ENCODE results near the gene PHEX.

Gene PHEX

GRCh38 chrX:22097012-22097694, 65.0 kb downstream of the PHEX start:
- H3K9me3 ChIP-seq (ENCODE audit: control insufficient read depth, insufficient read depth, low read depth, low read length), result no peaks in the 10 kb centered on the region
- no peak overlapping the region for H3K9ac ChIP-seq (ENCODE audit: low read length)
- no peak overlapping the region for H3K4me3 ChIP-seq (ENCODE audit: low read depth, low read length)
- no peak overlapping the region for H3K27ac ChIP-seq (ENCODE audit: low read depth, low read length)
- peaks cover 12% of the 10 kb centered on the region for H3K4me1 ChIP-seq (ENCODE audit: control insufficient read depth, insufficient read depth, low read length)
- H3K36me3 ChIP-seq (ENCODE audit: control insufficient read depth, insufficient read depth, low read length), result no peaks in the 10 kb centered on the region
- no peaks in the 10 kb centered on the region; the same call in 1 of the 2 replicates for H3K27me3 ChIP-seq (ENCODE audit: control insufficient read depth, insufficient read depth, low read length)

GRCh38 chrX:22105231-22105630, 73.1 kb downstream of the PHEX start:
- H3K36me3 ChIP-seq (ENCODE audit: control insufficient read depth, insufficient read depth, low read length), result no peaks in the 10 kb centered on the region
- no peaks in the 10 kb centered on the region for H3K9me3 ChIP-seq (ENCODE audit: control insufficient read depth, insufficient read depth, low read depth, low read length)
- peaks cover 4% of the 10 kb centered on the region for H3K4me1 ChIP-seq (ENCODE audit: control insufficient read depth, insufficient read depth, low read length)
- H3K9ac ChIP-seq (ENCODE audit: low read length), result no peak overlapping the region
- H3K4me3 ChIP-seq (ENCODE audit: low read depth, low read length), result no peak overlapping the region
- no peak overlapping the region for H3K27ac ChIP-seq (ENCODE audit: low read depth, low read length)
- H3K27me3 ChIP-seq (ENCODE audit: control insufficient read depth, insufficient read depth, low read length), result no peaks in the 10 kb centered on the region; the same call in 1 of the 2 replicates

- Histone ChIP-seq H3K27me3 (ENCODE audit: control insufficient read depth, insufficient read depth, low read length) (no peaks in the 10 kb centered on the region; the same call in 1 of the 2 replicates), H3K9me3 (ENCODE audit: control insufficient read depth, insufficient read depth, low read depth, low read length) (no peaks in the 10 kb centered on the region), H3K4me1 (ENCODE audit: control insufficient read depth, insufficient read depth, low read length) (peaks cover 4% of the 10 kb centered on the region), H3K27ac (ENCODE audit: low read depth, low read length) (no peak overlapping the region), H3K9ac (ENCODE audit: low read length) (no peak overlapping the region), H3K36me3 (ENCODE audit: control insufficient read depth, insufficient read depth, low read length) (no peaks in the 10 kb centered on the region), H3K4me3 (ENCODE audit: low read depth, low read length) (no peak overlapping the region)
These were observed 73.8 kb downstream of the PHEX start for GRCh38 chrX:22105971-22106370.

GRCh38 chrX:22109442-22109841, 77.3 kb downstream of the PHEX start:
- no peaks in the 10 kb centered on the region for H3K36me3 ChIP-seq (ENCODE audit: control insufficient read depth, insufficient read depth, low read length)
- no peak overlapping the region for H3K9ac ChIP-seq (ENCODE audit: low read length)
- no peak overlapping the region for H3K4me3 ChIP-seq (ENCODE audit: low read depth, low read length)
- peak overlapping the region; percentile 69; the same call in 1 of the 2 replicates for H3K27ac ChIP-seq (ENCODE audit: low read depth, low read length)
- no peaks in the 10 kb centered on the region; the same call in 1 of the 2 replicates for H3K27me3 ChIP-seq (ENCODE audit: control insufficient read depth, insufficient read depth, low read length)
- H3K9me3 ChIP-seq (ENCODE audit: control insufficient read depth, insufficient read depth, low read depth, low read length), result no peaks in the 10 kb centered on the region
- H3K4me1 ChIP-seq (ENCODE audit: control insufficient read depth, insufficient read depth, low read length), result peaks cover 4% of the 10 kb centered on the region

GRCh38 chrX:22110729-22111494, 78.8 kb downstream of the PHEX start:
- Histone ChIP-seq H3K27ac (ENCODE audit: low read depth, low read length) (no peak overlapping the region), H3K27me3 (ENCODE audit: control insufficient read depth, insufficient read depth, low read length) (no peaks in the 10 kb centered on the region; the same call in 1 of the 2 replicates), H3K36me3 (ENCODE audit: control insufficient read depth, insufficient read depth, low read length) (no peaks in the 10 kb centered on the region), H3K9me3 (ENCODE audit: control insufficient read depth, insufficient read depth, low read depth, low read length) (no peaks in the 10 kb centered on the region), H3K9ac (ENCODE audit: low read length) (no peak overlapping the region), H3K4me3 (ENCODE audit: low read depth, low read length) (no peak overlapping the region), H3K4me1 (ENCODE audit: control insufficient read depth, insufficient read depth, low read length) (peaks cover 4% of the 10 kb centered on the region; the same call in 1 of the 2 replicates)

GRCh38 chrX:22116605-22117546, 84.8 kb downstream of the PHEX start:
- Histone ChIP-seq H3K27ac (ENCODE audit: low read depth, low read length) (0 out of 2 replicates have a peak overlapping the region, but pooled peaks have one; percentile 9), H3K4me1 (ENCODE audit: control insufficient read depth, insufficient read depth, low read length) (peaks cover 22% of the 10 kb centered on the region), H3K4me3 (ENCODE audit: low read depth, low read length) (no peak overlapping the region), H3K27me3 (ENCODE audit: control insufficient read depth, insufficient read depth, low read length) (no peaks in the 10 kb centered on the region; the same call in 1 of the 2 replicates), H3K9me3 (ENCODE audit: control insufficient read depth, insufficient read depth, low read depth, low read length) (no peaks in the 10 kb centered on the region), H3K36me3 (ENCODE audit: control insufficient read depth, insufficient read depth, low read length) (no peaks in the 10 kb centered on the region), H3K9ac (ENCODE audit: low read length) (no peak overlapping the region)

GRCh38 chrX:22117633-22118032, 85.5 kb downstream of the PHEX start:
- H3K4me1 ChIP-seq (ENCODE audit: control insufficient read depth, insufficient read depth, low read length), result peaks cover 22% of the 10 kb centered on the region
- no peaks in the 10 kb centered on the region; the same call in 1 of the 2 replicates for H3K27me3 ChIP-seq (ENCODE audit: control insufficient read depth, insufficient read depth, low read length)
- no peaks in the 10 kb centered on the region for H3K9me3 ChIP-seq (ENCODE audit: control insufficient read depth, insufficient read depth, low read depth, low read length)
- peak overlapping the region; percentile 31; the same call in 1 of the 2 replicates for H3K27ac ChIP-seq (ENCODE audit: low read depth, low read length)
- no peaks in the 10 kb centered on the region for H3K36me3 ChIP-seq (ENCODE audit: control insufficient read depth, insufficient read depth, low read length)
- H3K9ac ChIP-seq (ENCODE audit: low read length), result no peak overlapping the region
- no peak overlapping the region for H3K4me3 ChIP-seq (ENCODE audit: low read depth, low read length)

- Histone ChIP-seq H3K36me3 (ENCODE audit: control insufficient read depth, insufficient read depth, low read length) (no peaks in the 10 kb centered on the region), H3K4me1 (ENCODE audit: control insufficient read depth, insufficient read depth, low read length) (peaks cover 22% of the 10 kb centered on the region), H3K4me3 (ENCODE audit: low read depth, low read length) (no peak overlapping the region), H3K9ac (ENCODE audit: low read length) (no peak overlapping the region), H3K9me3 (ENCODE audit: control insufficient read depth, insufficient read depth, low read depth, low read length) (no peaks in the 10 kb centered on the region), H3K27me3 (ENCODE audit: control insufficient read depth, insufficient read depth, low read length) (no peaks in the 10 kb centered on the region; the same call in 1 of the 2 replicates), H3K27ac (ENCODE audit: low read depth, low read length) (peak overlapping the region; percentile 31; the same call in 1 of the 2 replicates)
These were observed 86.2 kb downstream of the PHEX start for GRCh38 chrX:22118161-22118830.

- Histone ChIP-seq H3K4me1 (ENCODE audit: control insufficient read depth, insufficient read depth, low read length) (peaks cover 22% of the 10 kb centered on the region), H3K9ac (ENCODE audit: low read length) (no peak overlapping the region), H3K27ac (ENCODE audit: low read depth, low read length) (no peak overlapping the region), H3K9me3 (ENCODE audit: control insufficient read depth, insufficient read depth, low read depth, low read length) (no peaks in the 10 kb centered on the region), H3K36me3 (ENCODE audit: control insufficient read depth, insufficient read depth, low read length) (no peaks in the 10 kb centered on the region), H3K4me3 (ENCODE audit: low read depth, low read length) (no peak overlapping the region), H3K27me3 (ENCODE audit: control insufficient read depth, insufficient read depth, low read length) (no peaks in the 10 kb centered on the region; the same call in 1 of the 2 replicates)
These were observed 89.0 kb downstream of the PHEX start for GRCh38 chrX:22121161-22121560.

- Histone ChIP-seq H3K4me1 (ENCODE audit: control insufficient read depth, insufficient read depth, low read length) (peaks cover 19% of the 10 kb centered on the region), H3K9me3 (ENCODE audit: control insufficient read depth, insufficient read depth, low read depth, low read length) (no peaks in the 10 kb centered on the region), H3K9ac (ENCODE audit: low read length) (no peak overlapping the region), H3K27ac (ENCODE audit: low read depth, low read length) (no peak overlapping the region), H3K27me3 (ENCODE audit: control insufficient read depth, insufficient read depth, low read length) (no peaks in the 10 kb centered on the region; the same call in 1 of the 2 replicates), H3K4me3 (ENCODE audit: low read depth, low read length) (no peak overlapping the region), H3K36me3 (ENCODE audit: control insufficient read depth, insufficient read depth, low read length) (no peaks in the 10 kb centered on the region)
These were observed 90.4 kb downstream of the PHEX start for GRCh38 chrX:22122510-22122909.
